ENCODE measurements around the gene ZNF652. TPM values are rescaled to one million over a fixed set of nuclear protein-coding genes. Genes with fewer than 3 reads are reported as not detected.

Gene ZNF652
- total RNA-seq, 3 donors from 2014 or later: 34.2 to 157 (median 72.4) TPM

GRCh38 chr17:49344914-49345313 is 17.1 kb downstream of the ZNF652 start:
- H3K4me1 ChIP-seq: no peaks in the 10 kb centered on the region
- no peak overlapping the region for H3K27ac ChIP-seq
- H3K27me3 ChIP-seq: no peaks in the 10 kb centered on the region
- TF ChIP-seq POLR2A (IDR thresholded peaks at IDR 0.05) (no peak), CTCF (IDR thresholded peaks at IDR 0.05) (no peak), POLR2AphosphoS5 (IDR thresholded peaks at IDR 0.05) (no peak)
- no peaks in the 10 kb centered on the region for H3K9me3 ChIP-seq
- H3K36me3 ChIP-seq: no peaks in the 10 kb centered on the region
- no peak for DNase-seq (ENCODE audit: low spot score in 2 of 2)
- intact Hi-C loops (cut with DNase I; ENCODE audit: low total_unique reads): no loop called here
- no peak overlapping the region for H3K4me3 ChIP-seq

- H3K27ac ChIP-seq: no peak overlapping the region
- H3K4me1 ChIP-seq: no peaks in the 10 kb centered on the region
- H3K9me3 ChIP-seq: no peaks in the 10 kb centered on the region
- no peaks in the 10 kb centered on the region for H3K27me3 ChIP-seq
- no peak overlapping the region for H3K4me3 ChIP-seq
- intact Hi-C loops (cut with DNase I; ENCODE audit: low total_unique reads): no loop called here
- DNase-seq (ENCODE audit: low spot score in 2 of 2): no peak
- no peak for TF ChIP-seq POLR2A (IDR thresholded peaks at IDR 0.05)
- no peak for TF ChIP-seq CTCF (IDR thresholded peaks at IDR 0.05)
- TF ChIP-seq POLR2AphosphoS5 (IDR thresholded peaks at IDR 0.05): no peak
- H3K36me3 ChIP-seq: no peaks in the 10 kb centered on the region
These were observed 18.8 kb downstream of the ZNF652 start for GRCh38 chr17:49343273-49343672.

DNA sequence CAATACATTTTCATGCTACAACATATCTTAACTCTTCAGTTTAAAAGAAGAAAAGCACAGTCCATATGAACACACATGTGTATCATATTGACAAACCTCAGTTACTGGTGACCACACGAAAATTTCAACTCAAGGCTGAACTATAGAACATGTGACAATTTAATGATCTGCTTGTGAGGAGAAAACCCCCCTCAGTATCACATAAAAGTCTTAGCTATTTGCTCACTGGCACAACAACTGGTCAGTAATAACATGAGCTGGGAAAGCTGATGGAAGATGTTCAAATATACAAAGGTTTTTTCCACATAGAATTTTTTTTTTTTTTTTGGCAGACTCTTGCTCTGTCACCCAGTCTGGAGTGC is 19.5 kb downstream of the ZNF652 start:
- TF ChIP-seq POLR2AphosphoS5 (IDR thresholded peaks at IDR 0.05) (no peak), CTCF (IDR thresholded peaks at IDR 0.05) (no peak), POLR2A (IDR thresholded peaks at IDR 0.05) (no peak)
- intact Hi-C loops (cut with DNase I; ENCODE audit: low total_unique reads): no loop called here
- no peaks in the 10 kb centered on the region for H3K4me1 ChIP-seq

DNA sequence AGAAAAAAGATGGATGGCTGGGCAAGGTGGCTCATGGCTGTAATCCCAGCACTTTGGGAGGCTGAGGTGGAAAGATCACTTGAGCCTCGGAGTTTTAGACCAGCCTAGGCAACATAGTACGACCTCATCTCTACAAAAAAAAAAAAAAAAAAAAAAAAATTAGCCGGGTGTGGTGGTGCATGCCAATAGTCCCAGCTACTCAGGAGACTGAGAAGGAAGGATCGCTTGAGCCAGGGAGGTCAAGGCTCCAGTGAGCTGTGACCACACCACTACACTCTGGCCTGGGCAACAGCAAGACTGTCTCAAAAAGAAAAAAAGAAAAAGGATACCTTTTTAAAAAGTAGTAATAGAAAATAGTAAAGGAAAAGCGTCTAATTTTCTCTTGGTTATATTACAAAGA is 20.7 kb downstream of the ZNF652 start:
- no peaks in the 10 kb centered on the region for H3K4me1 ChIP-seq
- H3K36me3 ChIP-seq: no peaks in the 10 kb centered on the region
- H3K27ac ChIP-seq: peak overlapping the region in 1 of 2 donors; percentile 33
- intact Hi-C loops (cut with DNase I; ENCODE audit: low total_unique reads): no loop called here
- no peak for DNase-seq (ENCODE audit: low spot score in 2 of 2)
- no peaks in the 10 kb centered on the region for H3K9me3 ChIP-seq
- H3K27me3 ChIP-seq: no peaks in the 10 kb centered on the region
- no peak overlapping the region for H3K4me3 ChIP-seq
- no peak for TF ChIP-seq POLR2AphosphoS5 (IDR thresholded peaks at IDR 0.05)
- TF ChIP-seq CTCF (IDR thresholded peaks at IDR 0.05): no peak
- TF ChIP-seq POLR2A (IDR thresholded peaks at IDR 0.05): no peak

More for the DNA sequence above, 19.5 kb downstream of the ZNF652 start:
- H3K36me3 ChIP-seq: no peaks in the 10 kb centered on the region
- peak overlapping the region; percentile 12 to 35 for H3K27ac ChIP-seq
- DNase-seq (ENCODE audit: low spot score in 2 of 2): no peak
- no peak overlapping the region for H3K4me3 ChIP-seq
- no peaks in the 10 kb centered on the region for H3K27me3 ChIP-seq
- H3K9me3 ChIP-seq: no peaks in the 10 kb centered on the region

GRCh38 chr17:49339354-49339753 is 22.7 kb downstream of the ZNF652 start:
- Histone ChIP-seq H3K27me3 (no peaks in the 10 kb centered on the region), H3K4me3 (no peak overlapping the region), H3K4me1 (no peaks in the 10 kb centered on the region), H3K27ac (no peak overlapping the region), H3K9me3 (no peaks in the 10 kb centered on the region), H3K36me3 (no peaks in the 10 kb centered on the region)
- no peak for DNase-seq (ENCODE audit: low spot score in 2 of 2)
- intact Hi-C loops (cut with DNase I; ENCODE audit: low total_unique reads): no loop called here
- no peak for TF ChIP-seq POLR2A (IDR thresholded peaks at IDR 0.05)
- no peak for TF ChIP-seq POLR2AphosphoS5 (IDR thresholded peaks at IDR 0.05)
- no peak for TF ChIP-seq CTCF (IDR thresholded peaks at IDR 0.05)
